HG02885 (cell line): ENCODE measurements around the gene EPHA6.

ENCODE experiments used
- ATAC-seq: cut with Tn5 transposase; IDR thresholded peaks from one replicate; pipeline ENCODE4 v1.9.1; 2021; ENCODE audit warnings: mild to moderate bottlenecking; ENCODE audit not compliant: unreplicated experiment, poor library complexity

The EPHA6 gene

DNA sequence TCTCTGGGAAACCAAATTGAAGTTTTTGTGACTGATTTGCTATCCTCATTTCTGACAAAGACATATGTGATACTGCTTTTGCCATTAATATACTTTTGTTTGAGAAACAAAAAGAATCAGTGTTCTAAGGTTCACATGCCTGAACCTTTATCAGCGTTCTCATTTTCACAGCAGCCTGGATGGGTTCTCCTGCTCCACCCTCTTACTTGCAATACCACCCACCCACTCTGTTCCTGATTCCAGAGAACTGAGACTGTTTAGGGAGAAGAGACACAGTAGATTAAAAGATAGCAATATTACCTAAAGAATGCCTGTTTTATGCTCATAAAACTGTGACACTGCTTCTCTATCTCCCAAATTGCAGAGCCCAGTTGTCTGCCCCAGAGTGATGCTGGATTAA lies 924.4 kb downstream of the EPHA6 start:
- no peak for ATAC-seq

DNA sequence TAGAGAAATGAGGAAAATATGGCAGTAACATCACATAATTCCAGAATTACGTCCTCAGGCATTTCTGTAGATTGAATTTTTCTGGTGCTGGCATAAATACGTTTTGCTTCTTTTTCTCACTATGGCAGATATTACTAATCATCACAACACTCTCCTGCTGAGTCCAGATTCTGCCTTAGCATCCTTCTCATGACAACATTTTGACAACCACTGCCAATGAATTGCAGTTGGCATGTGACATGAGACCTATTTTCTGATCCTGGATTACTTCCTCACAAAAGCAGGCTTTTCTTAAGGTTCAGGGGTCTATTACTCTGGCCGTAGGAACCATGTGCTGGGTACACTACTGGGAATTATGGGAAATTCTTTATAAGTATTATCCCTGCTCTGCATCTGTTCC lies 927.6 kb downstream of the EPHA6 start:
- no peak for ATAC-seq

DNA sequence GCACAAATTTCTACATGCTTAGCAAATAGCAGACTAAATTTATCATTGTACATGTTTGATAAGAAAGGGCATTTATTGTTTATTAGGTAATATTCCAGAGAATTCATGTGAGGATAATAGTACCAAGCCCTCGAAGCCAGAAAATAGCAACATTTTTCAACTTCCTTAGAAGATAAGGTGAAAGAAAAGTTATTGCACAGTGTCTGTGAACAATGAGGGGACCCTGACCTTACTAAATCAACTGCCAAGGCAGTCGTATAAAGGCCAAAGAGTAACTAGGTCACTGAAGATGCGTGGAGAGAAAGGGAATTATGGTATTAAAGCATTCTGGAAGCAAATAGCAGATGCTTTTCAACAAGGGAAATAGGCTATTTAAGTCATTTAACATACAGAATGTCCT lies 929.9 kb downstream of the EPHA6 start:
- no peak for ATAC-seq

DNA sequence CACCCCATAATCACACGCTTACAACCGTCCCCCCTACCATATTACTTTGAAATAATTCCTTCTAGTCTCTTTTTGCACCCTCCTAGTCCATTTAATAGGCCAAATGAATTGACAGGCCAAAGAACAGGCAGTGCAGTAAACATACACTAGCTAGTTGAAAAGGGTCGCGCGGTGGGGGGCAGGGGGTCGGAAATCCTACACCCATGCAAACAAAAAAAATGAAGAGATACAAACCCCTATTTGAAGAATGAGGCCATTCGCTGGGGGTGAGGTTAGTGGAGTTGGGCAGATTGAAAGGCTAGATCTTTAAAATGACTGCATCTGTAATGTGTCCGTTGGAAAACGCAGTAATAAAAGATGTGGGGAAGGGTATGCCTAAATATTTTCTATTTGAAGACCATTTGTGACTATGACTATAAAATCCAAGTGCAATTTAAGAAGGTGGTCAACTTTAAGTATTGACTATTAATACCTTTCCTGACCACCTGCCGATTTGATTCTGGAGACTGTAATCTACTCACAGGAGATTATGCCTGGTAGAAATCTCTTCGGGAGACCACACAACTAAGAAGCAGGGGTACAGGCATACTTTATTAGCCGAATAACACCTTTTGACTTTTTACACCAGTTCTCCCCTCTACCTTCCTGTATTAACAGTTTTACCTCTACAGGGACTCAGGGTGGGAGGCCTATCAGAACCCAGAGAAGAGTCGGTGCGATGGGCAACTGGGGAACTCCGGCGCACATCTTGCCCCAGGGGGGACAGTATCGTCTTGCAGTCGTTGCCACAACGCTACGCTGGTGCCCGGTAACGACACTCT lies 949.4 kb downstream of the EPHA6 start:
- no peak for ATAC-seq

DNA sequence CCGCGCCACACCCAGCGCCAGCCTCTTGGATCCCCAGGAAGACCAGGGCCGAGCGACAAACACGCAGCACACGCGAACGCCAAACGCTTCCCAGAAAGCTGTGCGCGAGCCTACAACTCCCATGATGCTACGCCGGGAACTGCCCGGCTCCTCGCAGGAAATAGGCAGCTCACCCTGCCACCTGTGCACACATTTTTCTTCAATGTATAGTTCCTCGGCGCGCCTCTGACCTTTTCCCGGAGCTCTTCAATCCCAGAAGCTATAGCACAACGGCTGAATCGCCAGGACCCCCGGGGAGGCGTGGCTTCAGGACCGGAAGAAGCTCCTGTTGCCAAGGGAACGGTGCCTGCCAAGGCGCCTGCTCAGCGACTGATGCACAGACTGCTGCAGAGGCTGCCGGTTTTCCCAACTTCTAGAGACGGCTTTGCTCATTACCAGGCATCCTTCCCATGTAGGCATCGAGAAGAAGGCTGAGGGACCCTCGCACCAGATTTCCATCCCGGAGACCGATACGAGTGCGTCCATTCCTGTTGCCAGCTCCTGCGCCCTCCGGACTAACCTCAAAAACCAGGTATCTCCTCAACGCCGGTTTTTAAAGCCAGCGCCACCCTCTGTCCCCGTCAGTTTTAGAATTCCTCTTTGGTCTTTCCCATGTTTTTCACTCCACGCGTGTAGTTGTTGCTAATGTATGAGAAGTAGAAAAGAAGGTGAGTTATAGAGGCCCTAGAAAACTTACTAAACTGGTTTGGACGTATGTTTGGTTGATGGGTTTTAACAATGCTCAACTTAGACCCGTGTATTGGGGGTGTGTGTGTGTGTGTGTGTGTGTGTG lies 950.2 kb downstream of the EPHA6 start, which contains the start of gene ARL6:
Gene ARL6, plus strand, starts transcription at position 352 of the 832 bp plus-strand sequence. CDS start 3,350 bp downstream, outside the sequence.
- peak; percentile 97 for ATAC-seq

DNA sequence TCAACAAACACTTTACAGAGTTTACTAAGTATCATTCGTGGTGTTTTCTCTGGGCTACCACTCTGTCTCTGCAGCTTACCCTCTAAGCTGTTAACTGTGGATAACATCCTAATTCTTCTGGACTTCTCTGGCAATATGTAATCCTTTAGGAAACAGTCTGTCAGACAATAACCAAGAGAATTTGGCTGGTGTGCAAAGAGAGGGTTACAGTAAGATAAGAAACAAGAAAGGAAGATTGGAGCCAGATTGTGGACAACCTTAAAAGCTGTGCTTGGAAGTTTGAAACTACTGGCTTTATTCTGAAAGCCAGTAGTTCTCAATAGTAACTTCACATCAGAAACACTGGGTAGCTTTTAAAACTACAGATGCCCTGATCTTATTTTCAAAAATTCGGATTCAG lies 950.9 kb downstream of the EPHA6 start:
- no peak for ATAC-seq

DNA sequence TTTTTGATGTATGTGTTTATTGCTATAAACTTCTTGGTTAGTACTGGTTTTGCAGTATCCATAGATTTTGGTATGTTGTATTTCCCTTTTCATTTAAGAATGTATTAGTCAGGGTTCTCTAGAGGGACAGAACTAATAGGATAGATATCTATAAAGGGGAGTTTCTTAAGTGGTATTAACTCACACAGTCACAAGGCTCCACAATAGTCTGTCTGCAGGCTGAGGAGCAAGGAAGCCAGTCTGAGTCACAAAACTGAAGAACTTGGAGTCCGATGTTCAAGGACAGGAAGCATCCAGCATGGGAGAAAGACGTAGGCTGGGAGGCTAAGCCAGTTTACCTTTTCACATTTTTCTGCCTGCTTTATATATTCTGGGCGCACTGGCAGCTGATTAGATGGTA lies 958.5 kb downstream of the EPHA6 start:
- no peak for ATAC-seq

DNA sequence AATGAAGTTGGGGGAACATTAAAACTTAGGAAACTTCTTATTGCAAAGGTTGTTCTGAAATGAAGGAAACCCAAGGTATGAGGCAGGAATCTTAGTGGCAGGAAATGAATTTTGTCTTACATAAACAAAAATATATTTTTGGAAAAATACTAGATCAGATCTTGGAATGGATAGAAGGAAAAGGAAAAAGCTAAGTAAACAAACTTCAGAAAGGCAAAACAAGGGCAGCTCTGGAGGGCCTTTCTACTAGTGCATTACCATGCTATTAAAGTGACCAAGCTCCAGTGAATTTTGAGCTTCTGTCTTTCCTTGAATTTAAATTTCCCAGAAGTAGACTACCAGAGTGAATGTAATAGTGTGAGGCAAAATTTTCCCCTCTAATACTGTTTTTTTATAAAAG lies 963.8 kb downstream of the EPHA6 start:
- no peak for ATAC-seq

DNA sequence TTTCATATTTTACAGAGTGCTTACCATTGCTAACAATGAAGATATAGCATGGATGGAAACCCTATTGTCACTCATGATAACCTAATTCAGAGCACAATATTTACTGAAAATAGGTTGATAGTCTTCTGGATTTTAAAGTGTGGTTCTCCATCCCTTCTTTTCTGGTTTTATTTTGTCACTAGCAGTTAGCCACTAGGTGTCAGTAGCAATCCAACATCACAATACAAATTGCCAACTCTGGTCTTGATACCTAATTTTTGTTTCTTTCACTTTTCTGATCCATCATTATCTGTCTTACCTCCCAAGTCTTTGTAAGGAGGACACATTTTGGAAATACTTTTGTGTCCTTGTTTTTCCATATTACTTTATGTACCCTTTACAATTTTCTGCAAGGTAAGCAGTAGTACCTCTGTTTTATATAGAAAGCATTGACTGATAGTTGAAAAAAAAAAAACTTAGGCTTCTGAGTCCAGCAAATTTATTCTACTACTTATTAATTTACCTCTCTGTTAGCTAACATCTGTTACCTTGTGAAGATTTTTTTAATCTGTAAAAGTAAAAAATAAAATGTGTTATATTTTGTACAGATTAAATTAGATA lies 979.1 kb downstream of the EPHA6 start:
- ATAC-seq: peak; percentile 88

DNA sequence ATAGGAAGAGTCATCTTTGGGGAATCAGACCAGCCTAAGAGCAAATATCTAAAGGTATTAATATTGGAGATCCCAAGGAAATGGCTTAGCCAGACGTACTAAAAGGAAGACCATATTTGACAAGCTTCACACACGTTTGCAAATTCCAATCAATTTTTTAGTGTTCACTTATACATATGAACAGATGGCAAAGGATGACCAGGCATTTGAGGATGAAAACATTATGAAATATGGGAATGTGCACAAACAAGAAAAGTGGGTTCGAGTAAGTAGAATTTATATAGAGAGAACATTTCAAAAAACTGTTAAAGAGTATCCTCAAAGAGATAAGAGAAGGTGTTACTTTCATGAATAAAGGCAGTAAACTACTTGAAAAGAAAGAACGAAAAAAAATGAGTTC lies 981.6 kb downstream of the EPHA6 start:
- no peak for ATAC-seq
